Cardiac septum (tissue), 1 donor: Measurements from ENCODE around the gene HBB. TPM values are rescaled to one million over a fixed set of nuclear protein-coding genes. Genes with fewer than 3 reads are reported as not detected.
"Not testable (repeated sequence)": the region's sequence is repeated elsewhere in the genome, so short reads cannot be mapped to it uniquely, and the experiment has no call there.

Source experiments
- DNase-seq: peaks from one replicate; pipeline ENCODE4 v3.0.0-alpha.2; 2020; ENCODE audit warnings: low spot score
- intact Hi-C: fragments of 100-400 bp; cut with DNase I; formaldehyde crosslinking; loops from one replicate; pipeline ENCODE4 v1.14.0; 2022
- long read RNA-seq: library from polyadenylated mRNA; unstranded; transcript quantifications from one replicate; pipeline ENCODE4 v2.0.0, GENCODE V29; 2021
- total RNA-seq: library from RNA; stranded (reverse); fragmentation: NEBNext Ultra II Directional; extraction: Animal tissue kit (Norgen Biotek cat#: 25700); gene quantifications from one replicate; pipeline ENCODE4 v1.2.1, GENCODE V29; 2021
- donor health status: DM: no; HTN: no; CAD: no.

Gene HBB
- total RNA-seq = 1,223 TPM
- long read RNA-seq, transcript HBB-201 (3 exons, 628 nt) = major isoform, 102 of 118 reads
- long read RNA-seq, transcript HBB-203 (2 exons, 319 nt) = minor isoform, 15 of 118 reads
- long read RNA-seq, partial matches to known transcripts = 1 of 118 reads
- long read RNA-seq, other reads (novel, unspliced or antisense) = 0 of 118 reads

- no peak for DNase-seq
Measured at GRCh38 chr11:5226732-5227310, at the start of gene HBB. TSS of gene HBB (minus strand) at chr11:5227071. CDS start at chr11:5227021, 50 bp downstream.

DNA sequence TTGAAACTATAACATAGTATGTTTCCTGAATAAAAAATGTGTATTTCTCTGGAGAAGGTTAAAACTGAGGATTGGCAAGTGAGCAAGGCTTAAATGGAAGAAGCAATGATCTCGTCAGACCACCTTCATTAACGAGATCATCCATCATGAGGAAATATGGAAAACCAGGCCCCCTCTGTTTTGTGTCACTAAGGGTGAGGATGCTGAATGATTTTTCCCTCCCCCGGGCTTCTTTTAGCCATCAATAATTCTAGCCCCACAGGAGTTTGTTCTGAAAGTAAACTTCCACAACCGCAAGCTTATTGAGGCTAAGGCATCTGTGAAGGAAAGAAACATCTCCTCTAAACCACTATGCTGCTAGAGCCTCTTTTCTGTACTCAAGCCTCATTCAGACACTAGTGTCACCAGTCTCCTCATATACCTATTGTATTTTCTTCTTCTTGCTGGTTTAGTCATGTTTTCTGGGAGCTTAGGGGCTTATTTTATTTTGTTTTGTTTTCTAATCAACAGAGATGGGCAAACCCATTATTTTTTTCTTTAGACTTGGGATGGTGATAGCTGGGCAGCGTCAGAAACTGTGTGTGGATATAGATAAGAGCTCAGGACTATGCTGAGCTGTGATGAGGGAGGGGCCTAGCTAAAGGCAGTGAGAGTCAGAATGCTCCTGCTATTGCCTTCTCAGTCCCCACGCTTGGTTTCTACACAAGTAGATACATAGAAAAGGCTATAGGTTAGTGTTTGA is 48.7 kb upstream of the HBB start:
- DNase-seq = no peak
- intact Hi-C loops = no loop called here

More at GRCh38 chr11:5226732-5227310, at the start of gene HBB:
- intact Hi-C loops = no loop called here

DNA sequence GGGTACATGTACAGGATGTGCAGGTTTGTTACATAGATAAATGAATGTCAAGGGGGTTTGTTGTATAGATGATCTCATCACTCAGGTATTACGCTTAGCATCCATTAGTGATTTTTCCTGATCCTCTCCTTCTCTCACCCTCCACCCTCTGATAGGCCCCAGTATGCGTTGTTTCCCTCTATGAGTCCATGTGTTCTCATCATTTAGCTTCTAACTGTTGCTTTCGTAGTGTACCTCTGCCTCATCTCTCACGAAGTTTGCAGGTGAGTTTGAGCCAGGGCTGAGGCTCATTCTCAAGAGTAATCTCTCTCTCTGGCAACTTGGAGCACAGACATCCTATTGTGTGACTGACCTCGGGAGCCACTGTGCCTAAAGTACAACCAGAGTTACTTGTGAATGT is 47.5 kb upstream of the HBB start:
- no peak for DNase-seq
- intact Hi-C loops = no loop called here

GRCh38 chr11:5272395-5273017 is 45.6 kb upstream of the HBB start:
- intact Hi-C loops = no loop called here
- DNase-seq = no peak

DNA sequence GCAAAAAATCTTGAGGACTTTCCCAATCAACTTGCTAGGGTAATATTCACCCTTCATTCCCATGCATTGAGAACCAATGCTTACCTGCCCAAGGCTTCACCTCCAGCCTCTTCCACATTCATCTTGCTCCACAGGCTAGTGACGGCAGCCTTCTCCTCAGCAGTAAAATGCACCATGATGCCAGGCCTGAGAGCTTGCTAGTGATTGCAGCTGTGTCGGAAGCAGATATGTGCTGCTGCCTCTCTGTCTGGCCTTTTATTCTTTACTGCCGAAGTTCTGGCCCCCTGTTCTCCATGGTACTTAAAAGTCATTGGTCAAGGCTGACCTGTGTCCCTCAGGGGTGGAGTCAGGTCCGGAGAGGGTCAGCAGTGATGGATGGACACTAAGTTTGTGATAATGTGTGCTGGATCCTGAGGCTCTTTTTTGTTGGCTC is 42.9 kb upstream of the HBB start, which contains the start of gene HBE1:
Gene HBE1 (minus strand): TSS at position 231 of the 433 bp plus-strand sequence. CDS start 55 bp downstream, at position 176.
- intact Hi-C loops = no loop called here
- DNase-seq = no peak

GRCh38 chr11:5267033-5267563 is 40.2 kb upstream of the HBB start:
- intact Hi-C loops = no loop called here
- DNase-seq = no peak

DNA sequence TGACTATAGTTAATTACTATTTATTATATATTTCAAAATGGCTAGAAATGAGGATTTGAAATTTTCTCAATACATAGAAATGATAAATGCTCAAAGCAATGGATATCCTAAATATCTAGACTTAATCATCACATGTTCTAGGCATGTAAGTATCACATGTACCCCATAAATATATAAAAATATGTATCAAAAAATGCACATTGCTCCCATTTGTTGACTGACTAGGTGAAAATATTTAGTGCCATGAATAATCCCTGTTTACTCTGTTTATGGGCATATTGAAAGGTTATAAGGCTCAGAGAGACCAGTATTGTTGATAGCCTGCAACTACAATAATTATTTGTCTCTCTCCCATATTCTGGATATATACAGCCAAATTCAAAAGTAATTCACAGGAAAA is 39.7 kb upstream of the HBB start:
- intact Hi-C loops = no loop called here
- no peak for DNase-seq

DNA sequence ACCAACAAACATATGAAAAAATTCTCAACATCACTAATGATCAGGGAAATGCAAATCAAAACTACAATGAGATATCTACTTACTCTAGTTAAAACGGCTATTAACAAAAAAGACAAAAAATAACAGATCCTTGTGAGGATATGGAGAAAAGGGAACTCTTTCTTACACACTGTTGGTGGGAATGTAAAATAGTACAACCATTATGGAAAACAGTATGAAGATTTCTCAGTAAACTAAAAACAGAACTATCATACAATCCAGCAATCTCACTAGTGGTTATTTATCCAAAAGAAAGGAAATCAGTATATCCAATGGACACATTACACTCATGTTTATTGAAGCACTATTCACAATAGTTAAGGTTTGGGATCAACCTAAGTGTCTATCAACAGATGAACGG is 39.0 kb upstream of the HBB start:
- intact Hi-C loops = no loop called here
- DNase-seq = no peak

DNA sequence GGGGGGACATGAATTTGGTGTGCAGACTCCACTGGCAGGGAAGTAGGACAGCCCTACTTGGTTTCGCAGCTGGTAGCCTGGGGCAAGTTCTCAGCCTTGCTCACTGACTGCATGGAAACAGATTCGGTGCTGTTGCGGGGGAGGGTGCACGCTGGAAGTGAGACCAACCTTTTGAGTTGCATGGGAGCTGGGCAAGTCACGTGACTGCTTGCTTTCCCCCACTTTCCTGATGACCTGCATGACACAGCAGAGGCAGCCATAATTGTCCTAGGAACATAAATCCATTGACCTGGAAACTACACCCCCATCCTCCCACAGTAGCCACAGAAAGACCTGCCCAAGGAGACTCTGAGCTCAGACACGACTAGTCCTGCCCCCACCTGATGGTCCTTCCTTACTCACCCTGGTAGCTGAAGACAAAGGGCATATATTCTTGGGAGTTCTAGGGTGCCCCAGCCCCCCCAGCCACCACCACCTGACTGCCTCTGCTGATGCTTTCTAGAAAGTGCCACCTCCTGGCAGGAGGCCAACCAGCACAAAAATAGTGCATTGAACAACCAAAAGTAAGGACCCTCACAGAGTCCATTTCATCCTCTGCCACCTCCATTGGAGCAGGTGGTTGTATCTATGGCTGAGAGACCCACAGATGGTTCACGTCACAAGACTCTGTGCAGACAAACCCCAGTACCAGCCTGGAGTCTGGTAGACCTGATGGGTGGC is 31.8 kb upstream of the HBB start:
- DNase-seq = no peak
- intact Hi-C loops = no loop called here

DNA sequence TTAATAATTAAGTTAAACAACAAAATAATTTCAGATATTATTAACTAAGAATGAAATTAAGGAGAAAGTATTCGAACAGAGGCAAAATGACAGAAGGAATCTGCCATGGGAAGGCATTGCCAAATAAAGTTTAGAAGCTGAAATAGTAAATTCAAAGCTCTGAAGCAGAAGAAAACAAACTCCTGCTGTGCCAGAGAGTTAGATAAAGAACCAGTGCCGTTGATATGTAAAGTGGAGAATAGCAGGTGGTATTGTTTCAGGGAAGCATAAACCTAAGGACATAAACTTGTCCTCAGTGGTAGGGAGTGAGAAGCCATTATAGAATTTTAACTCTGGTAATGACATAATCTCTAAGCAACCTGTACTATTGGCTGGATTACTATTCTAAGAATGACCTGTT is 30.4 kb upstream of the HBB start:
- intact Hi-C loops = no loop called here
- DNase-seq = no peak

DNA sequence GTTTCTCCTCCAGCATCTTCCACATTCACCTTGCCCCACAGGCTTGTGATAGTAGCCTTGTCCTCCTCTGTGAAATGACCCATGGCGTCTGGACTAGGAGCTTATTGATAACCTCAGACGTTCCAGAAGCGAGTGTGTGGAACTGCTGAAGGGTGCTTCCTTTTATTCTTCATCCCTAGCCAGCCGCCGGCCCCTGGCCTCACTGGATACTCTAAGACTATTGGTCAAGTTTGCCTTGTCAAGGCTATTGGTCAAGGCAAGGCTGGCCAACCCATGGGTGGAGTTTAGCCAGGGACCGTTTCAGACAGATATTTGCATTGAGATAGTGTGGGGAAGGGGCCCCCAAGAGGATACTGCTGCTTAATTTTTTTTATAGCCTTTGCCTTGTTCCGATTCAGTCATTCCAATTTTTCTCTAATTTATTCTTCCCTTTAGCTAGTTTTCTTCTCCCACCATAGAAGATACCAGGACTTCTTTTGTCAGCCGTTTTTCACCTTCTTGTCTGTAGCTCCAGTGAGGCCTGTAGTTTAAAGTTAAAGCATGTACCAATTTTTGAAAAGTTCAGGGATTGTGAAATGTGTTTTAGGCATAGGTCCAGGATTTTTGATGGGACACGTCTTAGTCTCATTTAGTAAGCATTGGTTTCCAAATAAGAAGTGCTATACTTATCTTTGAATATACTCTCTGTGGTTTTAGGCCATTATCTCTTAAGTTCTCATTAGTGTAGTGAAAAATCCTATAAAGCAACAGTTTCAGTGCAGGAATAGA is 28.0 kb upstream of the HBB start, which contains the start of gene HBG2:
Gene HBG2 (minus strand): TSS at position 136 of the 768 bp plus-strand sequence. CDS start 53 bp downstream, at position 83.
- DNase-seq, intact Hi-C loops: not testable (repeated sequence)

GRCh38 chr11:5254023-5254422 is 27.2 kb upstream of the HBB start:
- intact Hi-C loops, DNase-seq: not testable (repeated sequence)

GRCh38 chr11:5253440-5253839 is 26.6 kb upstream of the HBB start:
- intact Hi-C loops, DNase-seq: not testable (repeated sequence)

DNA sequence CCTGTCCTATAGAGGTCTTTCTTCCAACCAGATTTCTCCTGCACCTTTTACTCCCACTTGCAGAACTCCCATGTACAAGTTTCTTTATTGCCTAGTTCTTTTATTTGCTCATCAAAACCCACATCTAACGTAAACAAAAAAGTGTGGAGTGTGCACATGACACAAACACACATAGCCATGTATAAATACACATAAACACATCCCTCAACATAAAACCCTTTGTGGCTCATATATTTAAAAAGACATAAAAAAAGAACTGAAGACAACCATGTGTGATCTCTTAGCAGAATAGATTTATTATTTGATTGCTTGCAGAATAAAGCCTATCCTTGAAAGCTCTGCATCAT is 26.0 kb upstream of the HBB start:
- intact Hi-C loops = no loop called here
- DNase-seq = no peak

GRCh38 chr11:5252192-5252918 is 25.5 kb upstream of the HBB start:
- intact Hi-C loops = no loop called here
- no peak for DNase-seq

- intact Hi-C loops = no loop called here
- no peak for DNase-seq
Measured at GRCh38 chr11:5251746-5252145, 24.9 kb upstream of the HBB start.

DNA sequence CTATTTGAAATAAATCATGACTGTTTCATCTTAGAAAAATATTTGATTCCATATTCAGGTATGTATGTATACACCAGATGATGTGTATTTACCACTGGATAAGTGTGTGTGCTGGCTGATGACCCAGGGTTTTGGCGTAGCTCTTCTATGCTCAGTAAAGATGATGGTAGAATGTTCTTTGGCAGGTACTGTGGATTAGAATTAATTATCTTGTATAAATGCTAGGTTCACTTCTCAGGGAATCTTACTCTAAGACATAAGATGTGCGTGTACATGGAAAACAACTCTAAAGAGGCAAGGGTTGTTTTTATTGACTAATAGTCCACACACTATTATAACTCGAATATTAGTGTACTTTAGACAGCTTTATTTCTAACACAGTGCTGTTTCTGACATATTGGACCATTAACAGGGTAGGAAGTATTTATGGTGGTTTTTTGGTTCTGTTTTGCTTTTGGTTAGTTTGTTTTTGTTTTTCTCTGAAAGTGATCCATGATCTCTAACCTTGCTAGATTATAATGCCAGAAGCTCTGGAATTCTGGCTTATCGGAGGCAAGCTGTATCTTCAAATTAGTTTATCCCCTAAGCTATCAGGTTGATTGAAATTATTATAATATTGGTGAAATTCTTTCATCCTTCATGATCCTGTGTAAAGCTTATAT is 23.8 kb upstream of the HBB start:
- no peak for DNase-seq
- intact Hi-C loops = no loop called here
